ENCODE data around the gene NFIC.
"Not testable (repeated sequence)": the region's sequence is repeated elsewhere in the genome, so short reads cannot be mapped to it uniquely, and the experiment has no call there.

Gene NFIC

DNA sequence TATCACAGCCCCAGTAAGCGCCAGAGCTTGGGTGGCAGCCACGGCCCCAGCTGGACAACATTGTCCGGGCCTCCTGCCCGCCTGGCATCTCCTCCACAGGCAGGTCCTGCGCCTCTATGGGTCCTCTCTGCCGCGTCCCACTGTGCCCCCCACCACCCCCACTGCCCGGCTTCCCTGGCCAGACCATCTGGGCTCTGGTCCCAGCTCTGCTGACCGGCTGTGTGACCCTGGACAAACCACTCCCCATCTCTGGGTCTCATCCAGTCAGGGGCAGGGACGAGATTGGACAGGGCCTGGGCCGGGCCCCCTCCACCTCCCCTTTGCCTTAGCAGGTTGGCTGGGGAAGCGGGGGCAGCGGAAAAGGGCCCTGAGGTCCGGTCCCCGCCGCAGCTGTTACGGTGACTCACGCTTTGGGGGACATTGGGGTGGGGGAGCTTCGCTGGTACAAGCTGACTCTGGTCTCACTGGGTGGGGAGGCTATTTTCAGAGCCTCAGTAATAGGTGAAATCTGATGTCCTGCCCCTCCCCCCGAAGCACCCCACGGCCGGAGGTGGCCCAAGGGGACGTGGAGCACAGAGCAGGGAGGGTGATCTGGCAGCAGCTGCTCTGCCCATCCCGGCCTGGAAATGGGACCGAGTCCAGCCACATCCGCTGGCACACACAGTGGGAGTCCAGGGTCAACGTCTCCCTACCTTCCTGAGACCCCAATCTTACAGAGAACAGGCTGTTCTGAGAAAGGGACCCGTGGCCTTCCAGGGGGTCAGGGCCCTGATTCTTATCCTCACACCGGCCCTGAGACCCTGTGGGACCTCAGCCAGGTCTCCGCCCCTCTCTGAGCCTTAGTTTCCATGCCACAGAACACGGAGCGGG lies 9.1 kb downstream of the NFIC start:
- DNase-seq: no peak

DNA sequence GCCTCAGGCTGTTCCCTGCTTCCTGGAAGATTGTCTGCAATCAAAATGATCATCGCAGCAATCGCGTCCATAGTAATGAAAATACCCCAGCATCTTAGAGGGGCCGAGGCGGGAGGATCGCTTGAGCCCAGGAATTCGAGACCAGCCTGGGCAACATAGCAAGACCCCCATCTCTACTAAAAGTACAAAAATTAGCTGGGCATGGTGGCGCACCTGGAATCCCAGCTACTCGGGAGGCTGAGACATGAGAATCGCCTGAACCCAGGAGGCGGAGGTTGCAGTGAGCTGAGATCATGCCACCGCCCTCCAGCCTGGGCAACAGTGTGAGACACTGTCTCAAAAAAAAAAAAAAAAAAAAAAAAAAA lies 9.7 kb downstream of the NFIC start:
- not testable (repeated sequence) for DNase-seq

DNA sequence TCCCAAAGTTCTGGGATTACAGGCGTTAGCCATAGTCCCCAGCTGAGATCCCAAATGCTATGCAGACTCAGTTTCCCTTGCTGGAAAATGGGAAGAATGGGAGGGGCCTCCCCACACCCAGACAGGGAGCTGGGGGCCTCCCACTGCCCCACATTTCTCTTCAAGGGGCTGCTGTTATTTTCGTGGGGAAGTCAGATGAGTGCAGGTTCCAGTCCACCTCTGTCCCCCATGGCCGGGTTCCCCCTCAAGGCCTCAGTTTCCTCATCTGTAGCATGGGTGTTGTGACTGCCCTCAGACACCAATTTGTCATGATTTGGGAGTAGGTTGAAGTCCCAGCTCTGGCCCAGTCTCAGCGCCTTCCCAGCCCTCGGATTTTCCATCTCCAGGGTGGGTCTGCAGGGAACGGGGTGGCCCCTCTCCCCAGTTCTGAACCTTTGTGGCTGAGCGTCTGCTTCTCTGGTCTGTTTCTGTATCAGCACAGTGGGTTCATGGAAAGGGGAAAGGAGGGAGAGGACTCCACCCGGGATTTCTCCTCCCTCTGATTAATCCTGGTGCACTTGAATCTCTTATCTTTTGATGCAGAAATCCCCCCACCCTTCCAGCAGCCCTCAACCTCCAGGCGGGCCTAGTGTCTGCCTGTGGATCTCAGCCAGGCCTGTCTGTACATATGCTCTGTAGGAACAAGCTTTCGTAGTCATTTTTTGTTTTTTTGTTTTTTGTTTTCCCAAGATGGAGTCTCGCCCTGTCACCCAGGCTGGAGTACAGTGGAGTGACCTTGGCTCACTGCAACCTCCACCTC lies 12.2 kb downstream of the NFIC start:
- DNase-seq: no peak

DNA sequence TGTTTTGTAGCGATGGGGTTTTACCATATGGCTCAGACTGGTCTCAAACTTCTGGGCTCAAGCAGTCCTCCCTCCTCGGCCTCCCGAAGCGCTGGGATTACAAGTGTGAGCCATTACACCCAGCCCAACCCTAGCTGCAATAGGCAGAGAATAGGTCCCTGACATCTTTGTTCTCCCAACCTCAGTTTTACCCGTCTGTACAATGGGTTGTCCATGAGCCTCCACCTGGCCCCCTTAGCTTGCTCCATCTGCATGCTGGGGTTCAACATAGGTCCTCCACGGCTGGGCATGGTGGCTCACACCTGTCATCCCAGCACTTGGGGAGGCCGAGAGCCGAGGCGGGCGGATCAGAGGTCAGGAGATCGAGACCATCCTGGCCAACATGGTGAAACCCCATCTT lies 14.4 kb downstream of the NFIC start:
- no peak for DNase-seq

DNA sequence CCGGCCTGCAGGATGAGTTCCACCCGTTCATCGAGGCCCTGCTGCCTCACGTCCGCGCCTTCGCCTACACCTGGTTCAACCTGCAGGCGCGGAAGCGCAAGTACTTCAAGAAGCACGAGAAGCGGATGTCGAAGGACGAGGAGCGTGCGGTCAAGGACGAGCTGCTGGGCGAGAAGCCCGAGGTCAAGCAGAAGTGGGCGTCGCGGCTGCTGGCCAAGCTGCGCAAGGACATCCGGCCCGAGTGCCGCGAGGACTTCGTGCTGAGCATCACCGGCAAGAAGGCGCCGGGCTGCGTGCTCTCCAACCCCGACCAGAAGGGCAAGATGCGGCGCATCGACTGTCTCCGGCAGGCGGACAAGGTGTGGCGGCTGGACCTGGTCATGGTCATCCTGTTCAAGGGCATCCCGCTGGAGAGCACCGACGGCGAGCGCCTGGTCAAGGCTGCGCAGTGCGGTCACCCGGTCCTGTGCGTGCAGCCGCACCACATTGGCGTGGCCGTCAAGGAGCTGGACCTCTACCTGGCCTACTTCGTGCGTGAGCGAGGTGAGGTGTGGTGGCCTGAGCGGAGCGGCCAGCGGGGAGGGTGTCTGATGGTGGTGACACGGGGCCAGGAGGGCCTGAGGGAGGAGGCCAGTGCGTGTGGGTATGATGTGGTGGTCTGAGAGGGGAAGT lies 15.5 kb downstream of the NFIC start:
- DNase-seq: no peak

DNA sequence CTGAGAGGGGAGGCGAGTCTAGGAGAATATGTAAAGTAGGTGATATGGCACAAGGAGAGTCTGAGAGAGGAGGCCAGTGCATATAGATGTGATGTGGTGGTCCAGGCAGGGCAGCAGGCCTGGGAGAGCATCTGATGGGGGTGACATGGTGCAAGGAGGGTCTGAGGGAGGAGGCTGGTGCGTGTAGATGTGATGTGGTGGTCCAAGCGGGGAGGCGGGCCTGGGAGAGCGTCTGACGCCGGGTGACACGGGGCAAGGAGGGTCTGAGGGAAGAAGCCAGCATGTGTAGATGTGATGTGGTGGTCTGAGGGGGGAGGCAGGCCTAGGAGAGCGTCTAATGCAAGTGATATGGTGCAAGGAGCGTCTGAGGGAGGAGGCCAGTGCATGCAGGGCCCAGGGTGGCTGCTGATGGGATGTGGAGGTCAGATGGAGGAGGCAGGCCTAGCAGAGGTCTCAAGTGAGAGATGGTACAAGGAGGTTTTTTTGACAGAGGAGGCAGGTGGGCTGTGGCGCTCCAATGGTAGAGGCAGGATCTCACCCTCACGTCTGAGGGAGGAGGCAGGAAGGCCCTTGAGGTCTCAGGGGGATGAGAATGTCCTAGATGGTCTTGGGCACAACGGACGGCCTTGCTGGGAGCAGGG lies 16.2 kb downstream of the NFIC start:
- DNase-seq: no peak

DNA sequence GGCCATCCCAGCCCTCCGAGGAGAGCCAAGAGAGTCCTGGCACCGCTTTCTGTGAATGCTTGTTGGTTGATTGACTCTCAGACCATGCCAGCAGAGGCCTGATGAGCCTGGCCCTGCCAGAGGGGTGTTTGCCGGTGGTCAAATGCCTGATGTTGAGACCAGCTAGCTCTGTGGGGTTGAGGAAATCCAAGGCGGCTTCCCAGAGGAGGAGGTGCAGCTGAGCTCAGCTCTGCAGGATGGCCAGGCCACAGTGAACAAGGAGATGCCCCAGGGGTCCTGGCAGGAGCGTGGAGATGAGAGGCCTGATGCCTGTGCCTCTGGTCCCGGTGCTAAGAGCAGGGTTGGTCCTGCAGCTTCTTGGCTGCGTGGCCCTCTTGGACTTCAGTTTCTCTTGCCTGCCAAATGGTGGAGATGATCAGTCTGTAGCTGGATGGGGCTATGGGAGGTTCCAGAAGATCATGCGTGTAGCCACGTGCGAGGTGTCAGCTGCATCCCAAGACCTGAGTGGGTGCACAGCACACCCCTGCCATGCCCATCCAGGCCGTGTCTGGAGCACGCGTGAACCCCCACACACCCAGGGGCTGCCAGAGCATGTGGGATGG lies 16.8 kb downstream of the NFIC start:
- DNase-seq: no peak

DNA sequence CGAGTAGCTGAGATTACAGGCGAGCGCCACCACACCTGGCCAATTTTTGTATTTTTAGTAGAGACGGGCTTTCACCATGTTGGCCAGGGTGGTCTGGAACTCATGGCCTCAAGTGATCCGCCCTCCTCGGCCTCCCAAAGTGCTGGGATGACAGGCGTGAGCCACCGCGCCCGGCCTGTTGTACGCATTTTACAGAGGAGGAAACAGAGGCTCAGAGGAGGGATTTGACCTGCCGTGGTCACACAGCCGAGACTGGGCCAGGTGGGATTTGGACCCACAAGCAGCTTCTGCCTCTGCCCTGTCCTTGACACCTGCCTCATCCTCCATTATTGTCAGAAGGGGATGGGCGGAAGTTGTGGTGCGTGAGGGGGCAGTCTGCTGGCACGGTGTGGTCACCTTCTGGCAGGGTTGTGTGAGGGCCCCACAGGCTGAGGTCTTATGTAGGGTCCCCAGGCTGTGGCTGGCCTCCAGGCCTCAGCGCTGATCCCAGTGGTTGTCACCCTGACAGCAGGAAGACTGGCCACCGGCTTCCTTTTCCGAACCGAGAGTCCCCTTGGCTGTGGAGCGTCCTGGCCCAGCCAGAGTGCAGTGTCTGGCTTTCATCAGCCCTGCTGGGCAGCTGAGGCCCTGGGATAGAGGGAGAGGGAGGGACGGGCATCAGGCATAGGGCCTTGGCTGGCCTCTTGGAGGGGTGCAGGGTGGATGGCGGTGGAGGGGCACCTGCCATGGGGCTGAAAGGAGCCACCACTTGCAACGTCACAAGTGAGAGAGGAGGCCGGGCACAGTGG lies 20.3 kb downstream of the NFIC start:
- no peak for DNase-seq

DNA sequence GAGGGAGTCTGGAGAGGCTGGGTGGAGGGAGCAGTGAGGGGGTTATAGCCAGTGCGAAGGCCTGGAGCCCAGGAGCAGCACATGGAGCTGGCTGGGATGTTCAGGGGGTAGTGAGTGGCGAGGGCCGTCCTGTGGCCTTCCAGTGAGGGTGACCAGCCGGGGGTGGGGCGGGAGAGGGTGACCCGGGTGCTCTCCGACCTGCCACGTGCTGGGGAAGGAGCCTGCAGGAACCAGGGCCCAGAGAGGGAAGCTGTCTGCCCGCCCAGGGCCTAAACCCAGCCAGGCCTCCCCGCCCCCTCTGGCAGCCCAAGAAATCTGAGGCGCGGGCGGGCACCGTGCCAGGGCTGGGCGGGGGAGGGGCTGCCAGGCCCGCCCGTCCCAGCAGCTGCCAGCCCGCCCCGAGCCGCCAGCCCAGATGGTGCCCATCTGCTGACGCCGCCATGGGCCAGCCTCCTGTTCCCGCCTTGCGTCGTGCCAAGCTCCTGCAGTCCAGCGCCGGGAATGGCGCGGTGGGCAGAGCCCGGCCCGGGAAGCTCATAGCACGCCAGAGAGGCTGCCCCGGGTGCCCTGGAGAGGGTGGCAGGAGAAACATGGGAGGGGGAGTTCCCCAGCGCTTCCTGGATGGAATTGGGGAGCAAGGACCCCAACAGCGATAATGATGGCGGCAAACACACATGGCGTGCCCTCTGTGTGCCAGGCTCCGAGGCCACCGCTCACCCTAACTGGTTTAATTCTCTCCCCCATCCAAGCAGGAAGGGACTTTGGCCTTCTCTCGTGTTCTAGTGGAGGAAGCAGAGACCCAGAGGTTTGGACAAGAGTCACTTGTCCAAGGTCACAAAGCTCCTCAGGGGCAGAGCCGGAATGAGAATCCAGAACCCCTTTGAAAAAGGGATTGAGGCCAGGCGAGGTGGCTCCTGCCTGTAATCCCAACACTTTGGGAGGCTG lies 21.5 kb downstream of the NFIC start:
- no peak for DNase-seq

DNA sequence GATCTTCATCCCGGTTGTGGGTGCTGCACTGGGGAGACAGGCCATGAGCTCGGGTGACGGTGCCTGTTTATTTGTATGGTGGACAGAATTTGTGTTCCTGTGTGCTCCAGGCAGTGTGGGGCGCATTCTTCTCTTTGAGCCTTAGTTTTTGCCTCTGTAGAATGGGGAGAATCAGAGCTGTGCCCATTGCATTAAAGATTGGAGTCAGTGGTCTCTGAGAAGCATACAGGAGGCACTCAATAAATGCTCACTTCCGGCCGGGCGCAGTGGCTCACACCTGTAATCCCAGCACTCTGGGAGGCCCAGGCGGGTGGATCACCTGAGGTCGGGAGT lies 23.0 kb downstream of the NFIC start:
- DNase-seq: no peak

DNA sequence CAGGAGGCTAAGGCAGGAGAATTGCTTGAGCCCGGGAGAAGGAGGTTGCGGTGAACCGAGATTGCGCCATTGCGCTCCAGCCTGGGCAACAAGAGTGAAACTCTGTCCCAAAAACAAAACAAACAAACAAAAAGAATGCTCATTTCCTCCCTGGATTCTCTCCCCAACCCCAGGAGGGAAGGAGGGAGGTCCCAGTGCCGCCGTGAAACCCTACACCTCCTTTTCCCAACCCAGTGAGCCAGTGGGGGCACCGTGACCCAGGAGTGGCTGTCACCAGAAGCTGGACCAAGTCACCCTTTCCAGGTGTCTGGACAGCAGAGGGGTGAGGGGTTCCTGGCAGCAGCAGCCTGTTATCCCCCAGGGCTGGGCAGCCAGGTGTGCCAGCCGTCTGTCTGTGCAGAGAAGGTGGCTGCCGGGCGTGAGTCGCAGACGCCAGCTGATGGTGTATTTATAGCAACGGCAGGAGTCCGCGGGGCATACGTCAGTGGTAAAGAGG lies 23.5 kb downstream of the NFIC start:
- no peak for DNase-seq

DNA sequence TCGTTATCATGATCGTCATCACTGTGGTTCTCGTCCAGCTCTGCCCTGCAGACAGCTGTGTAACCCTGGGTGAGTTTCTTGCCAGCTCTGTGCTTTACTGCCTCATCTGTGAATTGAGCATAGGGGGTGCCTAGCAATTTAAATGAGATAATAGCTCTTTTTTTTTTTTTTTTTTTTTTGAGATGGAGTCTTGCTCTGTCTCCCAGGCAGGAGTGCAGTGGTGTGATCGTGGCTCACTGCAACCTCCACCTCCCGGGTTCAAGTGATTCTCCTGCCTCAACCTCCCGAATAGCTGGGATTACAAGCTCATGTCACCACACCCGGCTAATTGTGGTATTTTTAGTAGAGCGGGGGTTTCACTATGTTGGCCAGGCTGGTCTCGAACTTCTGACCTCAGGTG lies 25.5 kb downstream of the NFIC start:
- not testable (repeated sequence) for DNase-seq

DNA sequence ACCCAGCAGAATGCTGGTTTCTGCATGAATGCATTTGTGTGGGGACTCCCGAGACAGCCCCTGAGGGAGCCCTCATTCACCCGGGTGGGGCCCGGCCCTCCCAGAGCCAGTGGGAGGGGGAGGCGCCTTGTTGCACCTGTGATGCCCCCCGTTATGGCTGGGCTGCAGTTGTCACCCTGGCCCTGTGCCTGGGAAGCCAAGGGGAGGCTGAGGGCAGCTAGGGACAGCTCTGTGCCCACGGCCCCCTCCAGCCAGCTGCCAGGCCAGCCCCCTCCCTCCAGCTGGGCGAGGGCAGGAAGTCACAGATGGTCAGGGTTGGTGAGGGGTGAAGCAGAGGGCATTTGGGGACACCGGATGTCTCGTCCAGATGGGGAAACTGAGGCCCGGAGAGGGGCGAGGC lies 26.1 kb downstream of the NFIC start:
- no peak for DNase-seq

DNA sequence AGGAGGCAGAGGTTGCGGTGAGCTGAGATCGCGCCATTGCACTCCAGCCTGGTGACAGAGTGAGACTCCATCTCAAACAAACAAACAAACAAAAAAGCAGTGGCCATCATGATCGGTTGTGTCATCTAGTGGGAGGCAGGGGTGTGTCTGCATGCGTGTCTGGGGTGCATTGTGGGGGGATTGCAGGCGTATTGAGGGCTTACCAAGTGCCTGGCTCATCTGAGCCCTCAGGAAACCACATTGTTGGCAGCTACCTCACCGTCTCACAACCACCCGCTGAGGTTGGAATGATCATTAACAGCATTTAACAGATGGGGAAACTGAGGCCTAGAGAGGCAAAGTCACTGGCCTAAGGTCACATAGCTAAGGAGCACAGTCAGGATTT lies 30.5 kb downstream of the NFIC start:
- DNase-seq: no peak

DNA sequence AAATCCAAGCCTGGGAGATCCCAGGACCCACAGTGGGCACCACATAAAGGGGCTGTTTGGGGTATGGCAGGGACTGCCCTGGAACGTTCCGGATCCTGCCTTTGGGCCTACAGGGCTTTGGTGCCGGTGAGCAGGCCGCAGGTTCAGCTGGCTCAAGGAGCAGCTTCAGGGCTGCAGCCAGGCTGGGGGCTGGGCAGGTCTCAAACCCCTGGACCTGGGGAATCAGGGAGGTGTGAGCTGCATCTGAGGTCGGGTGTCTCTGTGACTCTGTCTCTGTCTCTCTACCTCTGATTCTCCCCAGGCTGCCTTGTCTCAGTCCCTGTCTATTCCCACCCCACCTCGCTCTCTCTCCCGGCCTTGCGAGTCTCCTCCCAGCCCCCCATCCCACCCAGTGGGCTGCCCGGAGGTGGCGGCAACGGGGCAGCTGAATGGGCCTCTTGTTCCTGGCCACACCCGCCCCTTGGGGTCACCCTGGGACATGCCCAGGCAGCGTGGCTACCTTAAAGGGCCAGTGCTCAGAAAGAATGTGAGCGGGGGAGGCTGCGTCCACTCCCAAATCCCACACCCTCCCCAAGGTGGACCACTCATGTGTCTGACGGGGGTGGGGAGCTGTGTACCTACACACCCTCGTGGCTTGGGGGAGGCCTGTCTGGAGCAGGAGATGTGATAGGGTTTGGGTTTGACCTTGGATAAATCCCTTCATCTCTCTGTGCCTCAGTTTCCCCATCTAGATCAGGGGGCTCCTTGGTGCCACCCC lies 31.1 kb downstream of the NFIC start:
- no peak for DNase-seq

DNA sequence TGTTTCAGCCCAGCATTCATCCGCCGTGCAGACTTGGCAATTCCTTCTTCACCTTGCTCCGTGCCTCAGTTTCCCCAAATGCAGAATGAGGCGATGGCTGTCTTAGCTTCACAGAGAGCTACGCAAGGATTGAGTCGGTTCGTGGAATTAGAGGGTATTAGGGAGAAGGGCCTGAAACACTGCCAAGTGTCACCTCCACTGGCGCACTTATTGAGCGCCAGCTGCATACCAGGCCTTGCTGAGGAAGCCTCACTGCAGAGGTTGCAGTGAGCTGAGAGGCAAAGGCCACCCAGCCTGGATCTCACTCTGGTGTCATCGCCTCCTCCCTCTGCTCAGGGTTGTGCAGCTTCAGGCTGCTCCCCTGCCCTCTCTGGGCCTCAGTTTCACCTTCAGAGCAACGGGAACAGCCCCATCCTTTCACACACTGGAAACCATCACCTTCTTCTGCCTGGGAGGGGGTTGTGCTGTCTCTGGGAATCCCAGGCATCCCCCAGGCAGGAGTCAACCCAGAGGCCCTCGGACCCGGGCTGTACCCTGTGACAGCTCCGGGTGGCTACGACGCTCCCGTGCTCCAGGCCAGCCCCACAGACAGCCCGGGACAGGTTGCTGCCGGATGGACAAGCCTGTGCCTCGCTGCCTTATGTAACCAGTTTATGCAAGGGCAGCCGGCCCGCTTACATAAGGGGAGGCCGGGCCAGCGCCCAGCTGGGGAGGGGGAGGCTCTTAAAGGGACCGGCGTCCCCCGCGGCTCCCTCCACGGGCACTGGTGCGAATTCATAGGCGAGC lies 31.9 kb downstream of the NFIC start:
- DNase-seq: no peak

DNA sequence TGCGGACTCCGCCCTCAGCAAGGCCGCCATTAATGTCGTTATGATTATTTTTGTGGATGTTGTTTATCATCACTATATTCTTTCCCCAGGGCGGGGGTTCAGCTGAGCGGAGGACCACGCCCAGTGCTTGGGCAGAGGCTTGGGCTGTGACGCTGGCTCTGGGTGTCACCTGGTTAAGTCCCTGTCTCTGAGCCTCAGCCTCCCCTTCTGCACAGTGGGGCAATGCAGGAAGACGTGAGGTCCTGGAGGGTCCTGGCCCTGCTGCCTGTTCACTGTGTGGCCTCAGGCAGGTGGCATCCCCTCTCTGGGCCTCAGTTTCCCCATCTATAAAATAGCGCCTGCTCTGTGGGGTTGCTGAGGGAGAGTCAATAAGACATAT lies 32.5 kb downstream of the NFIC start:
- DNase-seq: no peak

DNA sequence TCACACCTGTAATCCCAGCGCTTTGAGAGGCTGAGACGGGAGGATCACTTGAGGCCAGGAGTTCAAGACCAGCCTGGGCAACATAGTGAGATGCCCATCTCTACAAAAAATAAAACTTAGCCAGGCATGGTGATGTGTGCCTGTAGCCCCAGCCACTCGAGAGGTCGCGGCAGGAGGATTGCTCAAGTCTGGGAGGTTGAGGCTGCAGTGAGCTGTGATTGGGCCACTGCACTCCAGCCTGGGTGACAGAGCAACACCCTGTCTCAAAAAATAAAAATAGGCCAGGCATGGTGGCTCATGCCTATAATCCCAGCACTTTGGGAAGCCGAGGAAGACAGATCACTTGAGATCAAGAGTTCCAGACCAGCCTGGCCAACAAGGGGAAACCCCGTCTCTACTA lies 32.9 kb downstream of the NFIC start:
- not testable (repeated sequence) for DNase-seq
